Measurements from ENCODE around the gene KRT2. TPM values are rescaled to one million over a fixed set of nuclear protein-coding genes. Genes with fewer than 3 reads are reported as not detected.

KRT2 gene
- total RNA-seq, 6 experiments from 2014 or later: not detected

GRCh38 chr12:52647601-52648000 lies 4.4 kb downstream of the KRT2 start:
- Mint-ChIP-seq H3K27ac (no peak overlapping the region), H3K27me3 (ENCODE audit: insufficient read depth) (peaks cover 57% of the 10 kb centered on the region), H3K4me3 (no peak overlapping the region), H3K4me1 (ENCODE audit: low read depth) (no peaks in the 10 kb centered on the region), H3K9me3 (no peaks in the 10 kb centered on the region), H3K36me3 (ENCODE audit: low read depth) (no peaks in the 10 kb centered on the region)
- TF ChIP-seq, protein P1, sequence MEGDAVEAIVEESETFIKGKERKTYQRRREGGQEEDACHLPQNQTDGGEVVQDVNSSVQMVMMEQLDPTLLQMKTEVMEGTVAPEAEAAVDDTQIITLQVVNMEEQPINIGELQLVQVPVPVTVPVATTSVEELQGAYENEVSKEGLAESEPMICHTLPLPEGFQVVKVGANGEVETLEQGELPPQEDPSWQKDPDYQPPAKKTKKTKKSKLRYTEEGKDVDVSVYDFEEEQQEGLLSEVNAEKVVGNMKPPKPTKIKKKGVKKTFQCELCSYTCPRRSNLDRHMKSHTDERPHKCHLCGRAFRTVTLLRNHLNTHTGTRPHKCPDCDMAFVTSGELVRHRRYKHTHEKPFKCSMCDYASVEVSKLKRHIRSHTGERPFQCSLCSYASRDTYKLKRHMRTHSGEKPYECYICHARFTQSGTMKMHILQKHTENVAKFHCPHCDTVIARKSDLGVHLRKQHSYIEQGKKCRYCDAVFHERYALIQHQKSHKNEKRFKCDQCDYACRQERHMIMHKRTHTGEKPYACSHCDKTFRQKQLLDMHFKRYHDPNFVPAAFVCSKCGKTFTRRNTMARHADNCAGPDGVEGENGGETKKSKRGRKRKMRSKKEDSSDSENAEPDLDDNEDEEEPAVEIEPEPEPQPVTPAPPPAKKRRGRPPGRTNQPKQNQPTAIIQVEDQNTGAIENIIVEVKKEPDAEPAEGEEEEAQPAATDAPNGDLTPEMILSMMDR (IDR thresholded peaks at IDR 0.05): no peak
- DNase-seq: no peak

GRCh38 chr12:52646613-52647012 lies 5.4 kb downstream of the KRT2 start:
- Mint-ChIP-seq H3K9me3 (no peaks in the 10 kb centered on the region), H3K27me3 (ENCODE audit: insufficient read depth) (peaks cover 55% of the 10 kb centered on the region), H3K27ac (no peak overlapping the region), H3K36me3 (ENCODE audit: low read depth) (no peaks in the 10 kb centered on the region), H3K4me1 (ENCODE audit: low read depth) (no peaks in the 10 kb centered on the region), H3K4me3 (no peak overlapping the region)
- TF ChIP-seq, protein P1 (IDR thresholded peaks at IDR 0.05): no peak
- DNase-seq: no peak

DNA sequence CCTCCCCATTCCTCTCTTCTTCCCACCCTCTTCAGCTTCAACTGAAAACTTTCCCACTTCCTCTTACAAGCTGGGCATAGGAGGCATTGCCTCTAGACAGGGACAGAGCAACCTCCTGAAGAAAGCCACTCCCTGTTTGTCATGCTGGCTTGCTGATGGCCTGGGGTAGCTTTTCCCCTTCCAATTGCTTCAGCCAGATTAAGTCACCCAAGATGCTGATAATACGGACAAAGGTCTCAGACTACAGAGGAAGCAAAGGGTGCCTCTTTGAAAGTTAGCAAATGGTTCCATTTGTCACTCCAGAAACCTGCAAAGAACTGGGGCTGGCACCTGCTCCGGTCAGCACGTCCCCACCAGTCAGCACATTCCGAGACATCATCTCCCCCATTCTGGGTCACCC lies 6.0 kb downstream of the KRT2 start:
- TF ChIP-seq, protein P1 (IDR thresholded peaks at IDR 0.05): no peak
- Mint-ChIP-seq H3K27ac (no peak overlapping the region), H3K4me3 (no peak overlapping the region), H3K36me3 (ENCODE audit: low read depth) (no peaks in the 10 kb centered on the region), H3K9me3 (no peaks in the 10 kb centered on the region), H3K4me1 (ENCODE audit: low read depth) (no peaks in the 10 kb centered on the region), H3K27me3 (ENCODE audit: insufficient read depth) (peaks cover 57% of the 10 kb centered on the region)
- no peak for DNase-seq

- H3K4me1 Mint-ChIP-seq (ENCODE audit: low read depth): no peaks in the 10 kb centered on the region
- no peak overlapping the region for H3K4me3 Mint-ChIP-seq
- H3K27ac Mint-ChIP-seq: no peak overlapping the region
- no peaks in the 10 kb centered on the region for H3K9me3 Mint-ChIP-seq
- H3K36me3 Mint-ChIP-seq (ENCODE audit: low read depth): no peaks in the 10 kb centered on the region
- TF ChIP-seq, protein P1 (IDR thresholded peaks at IDR 0.05): no peak
- H3K27me3 Mint-ChIP-seq (ENCODE audit: insufficient read depth): peaks cover 54% of the 10 kb centered on the region
- DNase-seq: no peak
Measured at GRCh38 chr12:52645120-52645761, 6.8 kb downstream of the KRT2 start.

GRCh38 chr12:52644078-52644415 lies 8.0 kb downstream of the KRT2 start:
- Mint-ChIP-seq H3K36me3 (ENCODE audit: low read depth) (no peaks in the 10 kb centered on the region), H3K27ac (no peak overlapping the region), H3K27me3 (ENCODE audit: insufficient read depth) (peaks cover 42% of the 10 kb centered on the region), H3K4me3 (no peak overlapping the region), H3K9me3 (no peaks in the 10 kb centered on the region), H3K4me1 (ENCODE audit: low read depth) (no peaks in the 10 kb centered on the region)
- no peak for DNase-seq
- TF ChIP-seq, protein P1 (IDR thresholded peaks at IDR 0.05): no peak
